Body of pancreas (tissue), 4 donors: ENCODE results near the gene RBMXL3. TPM values are rescaled to one million over a fixed set of nuclear protein-coding genes. Genes with fewer than 3 reads are reported as not detected.
"Not testable (repeated sequence)": the region's sequence is repeated elsewhere in the genome, so short reads cannot be mapped to it uniquely, and the experiment has no call there.

Source experiments
- ATAC-seq: fragments of 150-250 bp; one replicate; pipeline ENCODE4 v1.9.1; 2016
- DNase-seq, 4 donors: peaks; one replicate each; pipeline ENCODE4 v3.0.0-alpha.2; 2019
- H3K27ac ChIP-seq, 4 donors: fragments of 200-600 bp; sonication (generic); 1 replicate in 3 of 4; 2 replicates in 1 of 4; pipeline versions ENCODE4 v1.5.1 to v1.6.1; 2016 to 2019; ENCODE audit warnings: mild to moderate bottlenecking in 1 of 4, mixed read lengths in 1 of 4, moderate library complexity in 1 of 4
- H3K27me3 ChIP-seq, 2 donors: fragments of 200-600 bp; sonication (generic); one replicate each; pipeline ENCODE4 v1.6.0; 2016; ENCODE audit warnings: mild to moderate bottlenecking in 1 of 2
- H3K36me3 ChIP-seq, 2 donors: fragments of 200-600 bp; sonication (generic); replicated peaks in 1 of 2; 2 replicates each; pipeline ENCODE4 v1.5.1; 2016; ENCODE audit warnings: low read depth in 2 of 2; ENCODE audit not compliant: insufficient read depth in 1 of 2
- H3K4me1 ChIP-seq: fragments of 200-600 bp; sonication (generic); one replicate; pipeline ENCODE4 v1.6.0; 2016
- H3K4me3 ChIP-seq, 2 donors: fragments of 200-600 bp; sonication (generic); 1 replicate in 1 of 2; 2 replicates in 1 of 2; pipeline ENCODE4 v1.5.1; 2016 to 2019
- H3K9me3 ChIP-seq, 3 donors: fragments of 200-600 bp; sonication (generic); 1 replicate in 2 of 3; 2 replicates in 1 of 3; pipeline ENCODE4 v1.5.1; 2016
- CTCF ChIP-seq, 7 experiments: fragments of 450-650 bp in 4 of 7; fragments of 200-600 bp in 3 of 7; sonication (generic) in 3 of 7; IDR thresholded peaks; one replicate each; pipeline ENCODE4 v1.5.1; 2016 to 2019; ENCODE audit warnings: antibody characterized with exemption in 7 of 7
- POLR2A ChIP-seq, 3 donors: fragments of 450-650 bp; IDR thresholded peaks; one replicate each; pipeline ENCODE4 v1.6.1; 2016; ENCODE audit warnings: antibody characterized with exemption in 3 of 3, mild to moderate bottlenecking in 2 of 3
- whole genome bisulfite sequencing, 2 donors: methylation state at CpG; one replicate each; pipeline ENCODE4 v1.1.5; 2017; 5-methylcytosine and 5-hydroxymethylcytosine counted together
- intact Hi-C: fragments of 100-400 bp; cut with DNase I; formaldehyde crosslinking; loops from one replicate; pipeline ENCODE4 v1.15.1; 2023
- total RNA-seq, 2 donors: library from RNA; depleted of rRNA; stranded (reverse); fragments of >200 nt; gene quantifications; one replicate each; pipeline ENCODE4 v1.1.0, GENCODE V29; 2016

RBMXL3 gene
- total RNA-seq, 2 donors from 2014 or later = not detected

GRCh38 chrX:115190636-115191489 is 1.7 kb downstream of the RBMXL3 start:
- intact Hi-C loops = no loop called here

GRCh38 chrX:115191490-115192243 is 2.5 kb downstream of the RBMXL3 start:
- no peaks in the 10 kb centered on the region for H3K9me3 ChIP-seq
- H3K27ac ChIP-seq = no peak overlapping the region
- no peak for TF ChIP-seq CTCF (IDR thresholded peaks at IDR 0.05)
- no peak for TF ChIP-seq POLR2A (IDR thresholded peaks at IDR 0.05)
- WGBS, 2 donors = 87 to 93% methylated on average over 3 to 7 of the region's 64 CpGs
- no peak for DNase-seq
- no peak overlapping the region for H3K4me3 ChIP-seq
- no peaks in the 10 kb centered on the region for H3K36me3 ChIP-seq
- no peak for ATAC-seq
- no peaks in the 10 kb centered on the region for H3K4me1 ChIP-seq
- intact Hi-C loops = no loop called here
- no peaks in the 10 kb centered on the region for H3K27me3 ChIP-seq

More at GRCh38 chrX:115190636-115191489, 1.7 kb downstream of the RBMXL3 start:
- Histone ChIP-seq H3K27me3 (no peaks in the 10 kb centered on the region), H3K27ac (no peak overlapping the region), H3K9me3 (no peaks in the 10 kb centered on the region), H3K36me3 (no peaks in the 10 kb centered on the region), H3K4me1 (no peaks in the 10 kb centered on the region), H3K4me3 (no peak overlapping the region)
- ATAC-seq = no peak
- no peak for DNase-seq
- WGBS, 2 donors = 81 to 96% methylated on average over 9 to 30 of the region's 64 CpGs
- TF ChIP-seq CTCF (IDR thresholded peaks at IDR 0.05) (no peak), POLR2A (IDR thresholded peaks at IDR 0.05) (no peak)

- Histone ChIP-seq H3K27ac (no peak overlapping the region), H3K9me3 (no peaks in the 10 kb centered on the region), H3K36me3 (no peaks in the 10 kb centered on the region), H3K4me3 (no peak overlapping the region), H3K27me3 (no peaks in the 10 kb centered on the region), H3K4me1 (no peaks in the 10 kb centered on the region)
- no peak for DNase-seq
- intact Hi-C loops = no loop called here
- ATAC-seq = no peak
- TF ChIP-seq POLR2A (IDR thresholded peaks at IDR 0.05) (no peak), CTCF (IDR thresholded peaks at IDR 0.05) (no peak)
- WGBS, 2 donors = 94 to 98% methylated on average over 9 to 14 of the region's 35 CpGs
These were observed 3.1 kb downstream of the RBMXL3 start for GRCh38 chrX:115192244-115192700.

GRCh38 chrX:115204040-115204439 is 14.8 kb downstream of the RBMXL3 start:
- Histone ChIP-seq H3K4me3 (no peak overlapping the region), H3K4me1 (no peaks in the 10 kb centered on the region), H3K36me3 (no peaks in the 10 kb centered on the region), H3K27ac (no peak overlapping the region), H3K27me3 (no peaks in the 10 kb centered on the region), H3K9me3 (no peaks in the 10 kb centered on the region)
- ATAC-seq = no peak
- TF ChIP-seq CTCF (IDR thresholded peaks at IDR 0.05) (no peak), POLR2A (IDR thresholded peaks at IDR 0.05) (no peak)
- intact Hi-C loops = no loop called here
- WGBS, 2 donors = 75 to 83% methylated on average over 1 of the region's 1 CpG
- no peak for DNase-seq

GRCh38 chrX:115209547-115209946 is 20.3 kb downstream of the RBMXL3 start:
- H3K36me3 ChIP-seq, H3K4me1 ChIP-seq, H3K27ac ChIP-seq, H3K4me3 ChIP-seq, intact Hi-C loops, H3K27me3 ChIP-seq, DNase-seq, H3K9me3 ChIP-seq, ATAC-seq: not testable (repeated sequence)
